ENCODE results near the gene RBM22.

Gene RBM22

DNA sequence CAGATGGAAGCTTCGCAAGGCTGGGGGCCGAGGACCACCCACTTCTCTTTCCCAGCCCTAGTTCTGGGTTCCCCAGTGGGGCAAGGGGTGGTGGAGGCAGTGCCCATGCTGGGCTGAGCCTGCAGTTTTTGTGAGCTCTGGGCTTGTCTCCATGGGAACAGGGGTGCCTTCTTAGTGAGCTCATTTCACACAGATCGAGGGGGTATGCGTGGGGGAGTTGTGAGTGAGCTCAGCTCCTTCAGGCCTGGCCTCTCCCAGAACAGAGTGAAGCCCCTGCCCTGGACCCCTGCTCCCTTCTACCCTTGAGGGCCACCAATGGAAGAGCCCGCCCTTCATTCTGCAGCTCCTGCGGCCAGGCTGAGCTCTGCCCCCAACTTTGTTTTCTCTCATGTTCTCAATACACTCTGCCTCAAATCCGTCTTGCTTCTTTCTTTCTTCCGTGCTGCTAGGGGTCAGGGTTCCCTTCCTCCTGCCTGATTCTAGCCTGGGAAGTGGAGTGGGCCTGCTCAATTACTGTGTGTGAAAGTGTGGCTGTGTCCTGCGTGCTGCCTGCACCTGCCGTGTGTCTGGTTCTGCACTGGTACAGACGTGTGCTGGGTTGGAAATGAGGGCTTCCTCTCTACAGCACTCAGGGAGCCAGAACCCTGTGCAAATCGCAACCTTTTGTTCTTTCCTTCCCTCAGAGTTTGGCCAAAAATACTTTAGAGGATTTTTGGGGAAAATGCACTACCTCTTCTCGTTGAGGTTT is 48.8 kb downstream of the RBM22 start:
- no peak for DNase-seq

DNA sequence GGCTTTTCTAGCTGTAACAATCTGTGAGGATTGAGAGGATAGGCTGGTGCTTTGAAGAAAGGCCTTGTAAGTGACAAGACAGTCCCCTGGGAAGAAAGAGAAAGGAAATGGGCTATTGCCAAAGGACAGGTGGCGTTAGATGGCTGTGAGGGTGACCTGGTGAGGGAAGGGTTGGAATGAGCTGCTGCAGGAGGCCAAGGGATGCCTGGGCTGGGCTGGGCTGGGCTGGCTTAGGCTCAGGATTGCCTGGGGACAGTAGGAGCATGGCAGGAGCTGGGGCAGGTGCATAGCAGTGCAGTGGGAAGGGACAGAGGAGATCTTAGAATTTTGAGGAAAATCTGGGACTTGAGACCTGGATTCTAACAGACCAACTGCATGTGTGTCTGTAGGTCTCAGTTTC is 49.5 kb downstream of the RBM22 start:
- DNase-seq = no peak

DNA sequence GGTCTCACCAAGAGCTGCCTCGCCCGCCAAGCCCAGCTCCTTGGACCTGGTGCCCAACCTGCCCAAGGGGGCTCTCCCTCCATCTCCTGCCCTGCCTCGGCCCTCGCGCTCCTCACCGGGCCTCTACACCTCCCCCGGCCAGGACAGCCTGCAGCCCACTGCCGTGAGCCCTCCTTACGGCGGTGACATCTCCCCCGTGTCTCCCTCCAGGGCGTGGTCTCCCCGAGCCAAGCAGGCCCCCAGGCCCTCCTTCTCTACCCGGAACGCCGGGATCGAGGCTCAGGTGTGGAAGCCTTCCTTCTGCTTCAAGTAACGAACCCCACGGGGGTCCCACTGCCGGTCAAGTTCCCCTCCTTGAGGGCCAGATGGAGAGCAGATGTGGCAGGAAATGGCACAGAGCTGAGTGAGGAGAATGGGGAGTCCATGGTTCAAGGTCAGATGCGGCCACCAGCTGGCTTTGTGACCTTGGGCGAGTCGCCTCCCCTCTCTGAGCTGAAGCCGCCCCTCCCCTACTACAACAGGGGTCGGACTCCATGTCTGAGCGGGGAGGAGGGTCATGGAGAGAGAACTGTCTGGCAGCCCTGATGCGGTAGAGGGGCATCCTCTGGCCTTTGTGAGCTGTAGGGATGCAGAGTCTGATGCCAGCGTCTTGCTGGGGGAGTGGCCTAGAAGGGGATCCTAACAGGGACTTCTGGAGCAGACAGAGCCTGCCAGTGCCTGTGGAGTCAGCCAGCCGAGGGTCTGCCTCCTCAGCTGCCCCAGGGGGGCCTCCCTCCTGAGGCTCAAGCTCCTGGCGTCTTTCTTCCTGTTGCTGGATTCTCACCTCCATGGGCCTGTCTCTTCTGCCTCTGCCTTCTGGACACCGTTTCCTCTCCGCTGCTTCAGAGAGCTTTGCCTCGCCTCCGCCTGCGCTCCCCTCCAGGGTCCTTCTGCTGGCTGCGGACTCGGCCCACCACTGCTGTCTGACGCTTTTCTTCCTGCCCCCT is 50.5 kb downstream of the RBM22 start:
- no peak for DNase-seq

DNA sequence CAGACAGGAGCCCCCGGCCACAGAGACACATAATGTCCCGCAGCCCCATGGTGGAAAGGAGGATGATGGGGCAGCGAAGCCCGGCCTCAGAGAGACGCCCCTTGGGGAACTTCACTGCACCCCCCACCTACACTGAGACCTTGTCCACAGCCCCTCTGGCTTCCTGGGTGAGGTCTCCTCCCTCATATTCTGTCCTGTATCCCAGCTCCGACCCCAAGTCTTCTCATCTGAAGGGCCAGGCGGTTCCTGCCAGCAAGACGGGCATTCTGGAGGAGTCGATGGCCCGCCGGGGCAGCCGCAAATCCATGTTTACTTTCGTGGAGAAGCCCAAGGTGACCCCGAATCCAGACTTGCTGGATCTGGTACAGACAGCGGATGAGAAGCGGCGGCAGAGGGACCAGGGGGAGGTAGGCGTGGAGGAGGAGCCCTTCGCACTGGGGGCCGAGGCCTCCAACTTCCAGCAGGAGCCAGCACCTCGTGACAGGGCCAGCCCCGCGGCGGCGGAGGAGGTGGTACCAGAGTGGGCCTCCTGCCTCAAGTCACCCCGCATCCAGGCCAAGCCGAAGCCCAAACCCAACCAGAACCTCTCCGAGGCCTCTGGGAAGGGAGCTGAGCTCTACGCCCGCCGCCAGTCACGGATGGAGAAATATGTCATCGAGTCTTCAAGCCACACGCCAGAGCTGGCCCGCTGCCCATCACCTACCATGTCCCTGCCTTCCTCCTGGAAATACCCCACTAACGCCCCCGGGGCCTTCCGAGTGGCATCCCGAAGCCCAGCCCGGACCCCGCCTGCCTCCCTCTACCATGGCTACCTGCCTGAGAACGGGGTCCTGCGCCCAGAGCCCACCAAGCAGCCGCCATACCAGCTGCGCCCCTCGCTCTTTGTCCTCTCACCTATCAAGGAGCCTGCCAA is 51.5 kb downstream of the RBM22 start:
- no peak for DNase-seq

DNA sequence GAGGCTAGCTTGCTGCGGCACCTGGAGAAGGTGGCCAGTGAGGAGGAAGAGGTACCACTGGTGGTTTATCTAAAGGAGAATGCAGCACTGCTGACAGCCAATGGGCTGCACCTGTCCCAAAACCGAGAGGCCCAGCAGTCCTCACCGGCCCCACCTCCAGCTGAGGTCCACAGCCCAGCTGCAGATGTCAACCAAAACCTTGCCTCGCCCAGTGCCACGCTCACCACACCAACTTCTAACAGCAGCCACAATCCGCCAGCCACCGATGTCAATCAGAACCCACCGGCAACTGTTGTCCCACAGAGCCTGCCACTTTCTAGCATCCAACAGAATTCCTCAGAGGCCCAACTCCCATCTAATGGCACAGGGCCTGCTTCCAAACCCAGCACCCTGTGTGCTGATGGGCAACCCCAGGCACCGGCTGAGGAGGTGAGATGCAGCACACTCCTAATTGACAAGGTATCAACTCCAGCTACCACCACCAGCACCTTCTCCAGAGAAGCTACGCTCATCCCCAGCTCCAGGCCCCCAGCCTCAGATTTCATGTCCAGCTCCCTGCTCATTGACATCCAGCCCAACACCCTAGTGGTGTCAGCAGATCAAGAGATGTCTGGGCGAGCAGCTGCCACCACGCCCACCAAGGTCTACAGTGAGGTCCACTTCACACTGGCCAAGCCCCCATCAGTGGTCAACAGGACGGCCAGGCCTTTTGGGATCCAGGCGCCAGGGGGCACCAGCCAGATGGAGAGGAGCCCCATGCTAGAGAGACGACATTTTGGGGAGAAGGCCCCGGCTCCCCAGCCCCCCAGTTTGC is 52.4 kb downstream of the RBM22 start:
- DNase-seq = no peak

GRCh38 chr5:150647275-150648251 is 53.3 kb downstream of the RBM22 start:
- DNase-seq = no peak

DNA sequence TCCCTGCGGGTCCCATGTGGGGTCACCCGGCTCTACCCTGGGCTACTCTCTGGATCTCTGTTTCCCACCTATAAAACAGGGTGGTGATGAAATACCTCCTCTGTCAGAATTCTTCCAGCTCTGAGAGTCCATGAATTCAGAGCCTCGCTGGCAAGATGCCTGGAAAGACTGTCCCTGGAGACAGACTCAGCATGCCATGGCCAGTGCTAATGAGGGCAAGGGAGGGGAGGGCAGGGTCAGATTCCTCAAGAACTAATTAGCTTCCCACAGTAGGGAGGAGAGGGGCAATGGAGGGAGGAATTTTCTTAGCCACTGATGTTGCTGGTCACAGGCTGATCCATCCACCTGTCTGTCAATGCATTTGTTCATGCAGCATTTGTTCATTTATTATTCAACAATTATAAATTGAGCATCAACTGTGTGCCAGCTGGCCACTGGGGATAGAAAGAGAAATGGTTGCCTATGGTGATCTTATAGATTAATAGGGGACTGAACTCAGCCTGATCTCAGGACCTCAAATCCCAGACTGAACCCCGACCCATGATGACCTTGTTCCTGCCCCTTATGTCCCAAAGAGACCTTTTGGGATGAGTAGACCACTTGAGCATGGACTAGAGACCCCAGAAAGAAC is 55.7 kb downstream of the RBM22 start:
- DNase-seq = no peak

- DNase-seq = no peak
These were observed 56.3 kb downstream of the RBM22 start for GRCh38 chr5:150644514-150644913.

DNA sequence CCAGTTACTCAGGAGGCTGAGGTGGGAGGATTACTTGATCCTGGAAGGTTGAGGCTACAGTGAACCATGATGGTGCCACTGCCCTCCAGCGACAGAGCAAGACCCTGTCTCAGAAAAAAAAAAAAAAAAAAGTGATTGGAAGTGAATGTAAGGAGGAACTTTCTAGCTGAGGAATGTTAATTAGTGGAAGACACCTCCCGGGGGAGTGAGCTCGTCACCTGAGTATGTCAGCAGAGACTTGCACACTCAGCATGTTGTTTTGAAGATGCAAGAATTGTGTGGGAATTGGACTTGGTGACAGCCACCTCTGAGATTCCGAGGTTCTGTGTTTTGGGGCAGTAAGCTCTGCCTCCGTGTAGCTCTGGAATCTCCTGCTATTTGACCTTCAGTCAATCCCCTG is 56.8 kb downstream of the RBM22 start:
- DNase-seq = no peak

DNA sequence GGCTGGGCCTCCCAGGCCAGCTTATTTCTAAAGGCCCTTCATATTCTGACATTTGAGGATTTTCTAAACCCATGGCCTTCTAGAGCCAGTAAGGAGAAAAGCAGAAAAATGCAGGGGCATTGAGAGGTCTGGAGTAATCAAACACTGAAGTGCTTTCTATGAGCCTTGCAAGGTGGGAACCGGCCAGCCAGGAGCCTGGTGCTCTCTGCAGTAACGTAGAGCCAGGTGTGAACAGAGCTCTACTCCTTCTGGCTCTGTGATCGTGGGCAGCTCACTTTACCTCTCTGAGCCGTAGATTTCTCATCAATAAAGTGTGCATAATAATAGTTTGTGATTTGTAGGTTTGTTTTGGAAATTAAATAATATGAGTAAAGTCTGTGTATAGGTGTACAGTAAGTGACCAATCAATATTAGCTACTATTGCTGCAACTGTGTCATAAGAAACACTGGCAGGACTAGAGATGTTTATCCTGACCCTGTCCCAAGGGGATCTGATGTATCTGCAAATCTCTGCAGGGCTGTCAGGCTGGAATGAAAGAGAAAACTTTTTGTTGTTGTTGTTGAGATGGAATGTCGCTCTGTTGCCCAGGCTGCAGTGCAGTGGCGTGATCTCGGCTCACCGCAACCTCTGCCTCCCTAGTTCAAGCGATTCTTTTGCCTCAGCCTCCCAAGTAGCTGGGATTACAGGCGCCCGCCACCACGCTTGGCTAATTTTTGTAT is 57.7 kb downstream of the RBM22 start:
- DNase-seq = no peak

DNA sequence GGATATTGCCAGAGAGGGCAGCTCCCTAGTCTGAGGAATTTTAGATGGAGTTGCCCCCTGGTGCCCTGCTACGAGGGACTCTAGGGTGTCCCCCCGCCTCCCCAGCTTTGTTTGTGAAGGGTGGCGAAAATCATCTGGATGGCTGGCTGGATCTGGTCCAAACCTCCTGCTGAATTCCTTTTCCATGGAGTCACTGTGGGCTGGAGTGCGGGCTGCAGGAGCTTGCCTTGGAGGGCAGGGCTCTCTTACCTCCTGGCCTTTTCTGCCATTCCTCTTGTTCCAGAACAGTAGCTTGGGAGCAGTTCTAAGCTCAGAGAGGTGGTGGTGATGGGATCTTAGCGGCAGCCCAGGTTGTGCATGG is 58.3 kb downstream of the RBM22 start:
- DNase-seq = no peak

GRCh38 chr5:150641824-150642566 is 58.9 kb downstream of the RBM22 start:
- DNase-seq = no peak

DNA sequence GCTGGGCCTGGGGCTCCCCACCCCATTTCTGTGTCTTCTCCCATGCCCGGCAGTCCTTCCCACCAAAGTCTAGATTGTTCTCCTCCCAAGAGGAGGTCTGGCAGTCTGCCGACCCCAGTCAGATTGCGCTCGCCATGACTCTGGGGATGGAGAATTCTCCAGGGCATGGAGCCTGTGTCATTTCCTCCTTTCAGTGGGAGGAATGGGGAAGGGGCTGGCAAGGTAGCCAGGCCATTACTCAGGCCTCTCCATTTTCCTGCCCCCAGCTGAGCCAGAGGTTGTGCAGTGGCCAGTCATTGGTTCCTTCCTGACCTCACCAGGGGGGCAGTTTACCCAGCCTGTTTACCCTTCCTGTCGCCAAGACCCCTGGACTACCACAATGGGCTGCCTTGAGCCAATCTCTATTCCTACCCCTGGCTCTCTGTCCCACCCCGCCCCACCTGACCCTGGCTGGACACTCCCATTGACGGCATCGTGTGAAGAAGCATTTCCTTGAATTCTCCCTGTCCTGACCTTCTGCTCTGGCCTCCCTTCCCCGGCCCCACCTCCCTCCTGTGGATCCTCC is 59.8 kb downstream of the RBM22 start:
- no peak for DNase-seq
